ENCODE results near the gene USP6NL.

GRCh38 chr10:11587722-11588259 is 23.7 kb downstream of the USP6NL start:
- TF ChIP-seq CTCF (IDR thresholded peaks at IDR 0.05): no peak
- no peak for TF ChIP-seq POLR2A (IDR thresholded peaks at IDR 0.05)
